NCI-H446 treated with DMSO at 0.1 percent for 48 hours (cell line): Measurements from ENCODE around the gene NOTCH3.

Source experiments
- DNase-seq: peaks from one replicate; lab custom pipeline; 2025; lab: John Stamatoyannopoulos, UW

NOTCH3 gene

DNA sequence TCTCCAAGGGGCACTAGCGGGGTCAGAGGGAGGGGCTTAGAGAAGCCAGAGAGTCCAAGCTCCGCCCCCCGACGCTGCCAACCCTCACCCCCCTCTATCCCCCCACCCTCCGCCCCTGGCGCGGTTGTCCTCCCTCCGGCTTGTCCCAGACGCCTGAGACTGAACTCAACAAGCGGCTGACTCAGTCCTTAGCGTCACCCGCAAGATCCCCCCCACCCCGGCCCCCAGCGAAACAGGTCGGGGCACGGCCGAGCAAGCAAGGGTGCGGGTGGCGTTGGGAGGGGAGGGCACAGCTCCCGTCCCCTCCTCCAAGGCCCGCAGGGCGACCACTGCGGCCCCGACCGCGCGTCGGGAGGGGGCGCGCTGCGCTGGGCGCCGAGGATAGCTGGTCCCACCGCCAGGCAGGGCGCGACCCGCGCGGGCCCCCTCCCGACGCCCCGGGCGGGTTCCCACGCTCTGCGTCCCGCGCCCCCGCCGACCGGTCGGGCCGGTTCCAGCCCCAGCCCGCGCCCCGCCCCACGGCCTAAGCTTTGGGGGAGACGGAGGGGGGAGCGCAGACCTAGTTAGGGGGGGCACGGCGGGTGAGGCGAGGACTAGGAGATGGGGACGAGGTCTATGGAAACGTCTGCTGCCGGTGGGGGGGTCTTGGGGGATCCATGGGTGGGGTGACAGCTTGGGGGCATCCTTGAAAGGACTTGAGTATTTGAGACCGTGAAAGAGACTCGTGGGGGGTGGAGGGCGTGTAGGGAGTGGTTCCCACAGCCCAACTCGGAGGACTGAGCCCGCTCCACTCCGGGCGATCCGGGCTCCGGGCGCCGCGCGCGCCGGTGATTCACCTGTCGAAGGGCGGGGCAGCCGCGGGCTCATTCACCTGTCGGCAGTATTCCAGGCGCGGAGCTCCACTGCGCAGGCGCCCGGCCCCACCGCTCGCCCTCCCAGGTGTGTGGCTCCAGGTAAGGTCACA is 5.1 kb downstream of the NOTCH3 start:
- DNase-seq: no peak

DNA sequence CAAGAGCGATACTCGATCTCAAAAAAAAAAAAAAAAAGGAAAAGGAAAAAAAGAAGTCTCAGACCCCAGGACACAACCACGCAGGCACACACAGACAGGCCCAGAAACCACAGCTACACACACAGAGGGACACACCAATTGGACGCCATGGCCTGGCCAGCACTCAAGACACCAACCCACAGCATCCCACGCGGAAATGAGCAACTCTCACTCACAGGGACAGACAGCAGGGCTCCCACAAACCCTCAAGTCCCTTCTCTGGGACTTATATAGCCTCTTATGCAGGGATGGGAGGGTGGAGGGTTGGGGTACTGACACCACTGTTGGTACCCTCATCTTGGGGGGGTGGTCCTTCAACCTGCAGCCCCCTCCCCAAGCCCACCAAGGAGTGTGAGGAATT is 5.9 kb downstream of the NOTCH3 start:
- DNase-seq: no peak

DNA sequence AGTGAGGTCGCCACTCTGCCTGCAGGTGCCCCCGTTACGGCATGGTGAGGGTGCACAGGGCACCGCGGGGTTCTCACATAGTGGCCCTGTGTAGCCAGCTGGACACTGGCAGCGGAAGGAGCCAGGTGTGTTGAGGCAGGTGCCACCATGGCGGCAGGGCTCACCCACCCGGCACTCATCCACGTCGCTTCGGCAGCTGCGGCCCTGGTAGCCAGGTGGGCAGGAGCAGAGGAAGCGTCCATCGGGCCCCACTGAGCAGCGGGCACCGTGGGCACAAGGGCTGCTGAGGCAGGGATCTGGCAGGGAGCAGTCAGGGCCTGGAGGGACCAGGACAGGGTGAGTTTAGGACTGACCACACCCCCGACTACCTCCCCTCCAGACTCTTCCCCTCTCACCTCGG is 8.8 kb downstream of the NOTCH3 start:
- no peak for DNase-seq

DNA sequence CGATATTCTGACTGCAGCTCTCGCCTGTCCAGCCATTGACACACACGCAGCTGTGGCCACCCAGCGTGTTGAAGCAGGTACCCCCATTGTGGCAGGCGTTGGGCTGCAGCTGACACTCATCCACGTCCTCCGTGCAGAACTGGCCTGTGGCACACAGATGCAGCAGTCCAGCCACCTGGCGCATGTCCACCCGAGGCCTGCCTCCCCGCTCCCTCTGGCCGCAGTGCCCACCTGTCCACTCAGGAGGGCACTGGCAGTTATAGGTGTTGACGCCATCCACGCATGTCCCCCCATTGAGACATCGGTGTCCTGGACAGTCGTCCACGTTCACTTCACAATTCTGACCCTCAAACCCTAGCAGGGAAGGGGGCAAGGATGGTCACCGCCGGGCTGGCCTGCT is 9.3 kb downstream of the NOTCH3 start:
- DNase-seq: no peak

DNA sequence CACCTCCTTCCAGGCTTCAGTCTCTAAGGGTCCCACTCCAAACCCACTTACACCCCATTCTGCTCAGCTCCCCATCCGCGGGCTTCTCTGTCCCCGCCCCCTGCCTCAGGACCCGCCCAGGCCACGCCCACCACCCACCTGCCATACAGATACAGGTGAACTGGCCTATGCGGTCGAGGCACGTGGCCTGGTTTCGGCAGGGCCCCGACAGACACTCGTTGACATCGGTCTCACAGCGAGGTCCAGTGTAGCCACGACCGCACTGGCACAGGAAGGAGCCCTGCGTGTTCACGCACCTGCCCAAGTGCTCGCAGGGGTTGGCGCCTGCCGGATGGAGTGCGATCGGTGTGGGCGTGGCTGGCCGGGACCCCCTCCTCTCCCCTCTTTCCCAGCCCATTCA is 11.9 kb downstream of the NOTCH3 start:
- no peak for DNase-seq

DNA sequence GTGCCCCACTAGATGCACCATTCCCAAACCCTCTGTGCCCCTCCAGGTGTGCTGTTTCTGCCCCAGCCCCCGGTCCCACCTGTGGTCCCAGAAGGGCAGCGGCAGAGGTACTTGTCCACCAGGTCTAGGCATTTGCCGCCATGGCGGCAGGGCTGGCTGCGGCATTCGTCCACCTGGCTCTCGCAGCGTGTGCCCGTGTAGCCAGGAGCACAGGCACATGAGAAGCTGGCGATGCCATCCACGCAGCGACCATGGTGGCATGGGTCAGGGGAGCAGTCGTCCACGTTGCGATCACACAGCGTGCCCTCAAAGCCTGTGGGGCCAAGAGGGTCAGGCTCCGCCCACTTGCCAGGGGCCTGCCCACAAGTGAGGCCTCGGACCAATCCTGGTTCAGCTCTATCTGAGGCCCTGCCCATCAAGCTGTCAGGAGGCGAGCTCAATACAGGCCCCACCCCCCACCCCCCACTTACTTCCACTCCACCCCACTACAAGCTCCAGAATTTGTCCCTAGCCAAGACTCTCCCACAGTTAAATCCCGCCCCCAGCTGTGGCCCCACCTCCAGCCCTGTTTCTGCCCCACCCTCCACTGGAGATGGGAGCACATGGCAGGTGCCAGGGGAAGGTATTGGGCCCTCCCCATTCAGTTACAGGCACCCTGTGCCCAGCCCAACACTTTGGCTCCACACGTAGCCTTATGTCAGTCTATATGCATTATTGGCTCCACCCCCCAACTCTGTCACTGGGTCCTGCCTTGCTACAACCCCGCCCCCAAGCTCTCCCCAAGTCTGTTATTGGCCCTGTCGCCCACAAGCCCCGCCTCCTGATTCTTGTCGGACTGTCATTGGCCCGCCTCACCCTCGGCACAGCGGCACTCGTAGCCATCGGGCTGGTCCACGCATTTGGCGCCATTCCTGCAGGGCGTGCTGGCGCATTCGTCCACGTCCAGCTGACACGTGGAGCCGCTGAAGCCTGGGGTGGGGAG is 13.5 kb downstream of the NOTCH3 start:
- no peak for DNase-seq

DNA sequence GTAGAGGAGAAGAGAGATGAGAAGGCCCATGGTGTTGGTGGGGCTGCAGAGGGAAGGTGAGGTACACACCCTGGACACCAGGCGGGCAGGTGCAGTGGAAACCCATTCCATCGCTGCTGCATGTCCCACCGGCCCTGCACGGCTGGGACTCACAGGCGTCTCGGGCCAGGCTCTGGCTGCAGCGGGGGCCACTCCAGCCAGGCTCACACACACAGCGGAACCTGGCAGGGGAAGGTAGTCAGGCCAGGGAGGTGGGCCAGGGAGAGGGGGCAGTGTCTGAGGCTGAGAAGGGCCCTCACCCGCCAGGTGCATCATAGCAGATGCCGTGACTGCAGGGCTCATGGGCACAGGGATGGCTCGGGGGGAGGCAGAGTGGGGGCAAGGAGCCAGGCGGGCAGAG is 15.6 kb downstream of the NOTCH3 start:
- DNase-seq: no peak

DNA sequence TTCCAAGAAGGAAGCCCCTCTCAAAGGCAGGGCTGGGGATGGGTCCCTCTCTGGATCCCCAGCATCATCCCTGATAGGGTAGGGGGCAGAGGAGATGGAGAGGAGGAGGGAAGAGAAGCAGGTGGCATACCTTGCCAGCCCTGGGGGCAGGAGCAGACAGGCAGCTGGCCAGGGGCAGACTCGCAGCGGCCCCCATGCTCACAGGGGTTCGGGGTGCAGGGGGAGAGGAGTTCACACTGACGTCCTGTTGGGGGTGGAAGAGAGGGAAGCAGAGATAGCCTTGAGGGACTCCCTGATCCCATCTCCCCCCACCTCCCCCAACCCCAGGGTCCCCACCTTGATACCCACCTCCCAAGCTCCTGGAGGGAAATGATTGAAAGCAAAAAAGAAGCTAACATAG is 16.0 kb downstream of the NOTCH3 start:
- DNase-seq: no peak

DNA sequence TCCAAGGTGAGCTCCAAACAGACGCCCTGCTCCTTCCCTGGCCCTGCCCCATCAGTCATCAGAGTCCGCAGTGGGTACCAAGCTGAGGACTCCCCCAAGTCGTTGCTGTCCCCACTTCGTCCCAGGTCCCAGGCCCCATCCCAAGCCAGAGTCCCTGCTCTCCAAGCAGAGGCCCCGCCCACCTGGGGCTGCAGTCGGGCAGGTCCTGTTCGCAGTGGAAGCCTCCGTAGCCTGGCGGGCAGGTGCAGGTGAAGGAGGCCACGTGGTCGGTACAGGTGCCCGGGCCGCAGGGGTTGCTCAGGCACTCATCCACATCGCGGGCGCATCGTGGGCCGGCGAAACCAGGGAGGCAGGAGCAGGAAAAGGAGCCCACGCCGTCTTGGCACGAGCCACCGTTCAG is 19.4 kb downstream of the NOTCH3 start:
- DNase-seq: no peak

DNA sequence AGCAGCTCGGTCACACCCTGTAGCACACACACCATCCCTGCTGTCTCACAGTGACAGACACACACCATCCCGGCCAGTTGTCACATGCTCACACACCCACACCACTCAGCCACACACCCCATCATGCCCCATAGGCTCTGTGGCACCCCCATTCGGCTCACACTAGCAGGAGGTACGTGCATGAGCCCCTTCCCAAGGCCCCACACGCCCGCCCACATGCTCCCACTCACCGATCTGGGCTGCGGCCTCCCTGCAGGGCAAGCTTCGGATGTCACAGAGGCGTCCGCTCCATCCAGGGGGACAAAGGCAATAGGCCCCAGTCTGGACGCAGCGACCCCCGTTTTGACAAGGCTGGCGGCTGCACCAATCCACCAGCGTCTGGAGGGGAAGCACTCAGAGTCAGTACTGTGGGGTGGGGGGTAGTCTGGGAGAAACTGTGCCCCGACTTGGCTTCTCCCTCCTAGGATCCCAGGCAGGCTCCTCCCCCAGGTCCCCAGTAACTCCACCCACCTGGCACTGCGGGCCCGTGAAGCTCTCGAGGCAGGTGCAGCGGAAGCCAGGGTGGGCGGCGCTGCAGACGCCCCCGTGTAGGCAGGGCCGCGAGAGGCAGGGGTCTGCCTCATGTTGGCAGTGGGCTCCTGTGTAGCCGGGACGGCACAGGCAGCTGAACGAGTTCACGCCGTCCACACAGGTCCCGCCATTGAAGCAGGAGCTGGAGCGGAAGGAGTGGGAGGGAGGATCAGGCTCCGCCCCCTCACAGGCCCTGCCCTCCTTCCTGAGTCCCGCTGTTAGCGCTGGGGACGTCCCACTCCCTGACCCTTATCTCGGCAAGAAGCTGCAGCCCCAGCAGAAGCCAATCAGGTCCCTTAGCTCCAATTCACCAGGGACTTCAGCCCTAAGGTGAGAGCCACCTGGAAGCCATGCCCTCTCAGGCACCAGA is 20.1 kb downstream of the NOTCH3 start:
- no peak for DNase-seq

DNA sequence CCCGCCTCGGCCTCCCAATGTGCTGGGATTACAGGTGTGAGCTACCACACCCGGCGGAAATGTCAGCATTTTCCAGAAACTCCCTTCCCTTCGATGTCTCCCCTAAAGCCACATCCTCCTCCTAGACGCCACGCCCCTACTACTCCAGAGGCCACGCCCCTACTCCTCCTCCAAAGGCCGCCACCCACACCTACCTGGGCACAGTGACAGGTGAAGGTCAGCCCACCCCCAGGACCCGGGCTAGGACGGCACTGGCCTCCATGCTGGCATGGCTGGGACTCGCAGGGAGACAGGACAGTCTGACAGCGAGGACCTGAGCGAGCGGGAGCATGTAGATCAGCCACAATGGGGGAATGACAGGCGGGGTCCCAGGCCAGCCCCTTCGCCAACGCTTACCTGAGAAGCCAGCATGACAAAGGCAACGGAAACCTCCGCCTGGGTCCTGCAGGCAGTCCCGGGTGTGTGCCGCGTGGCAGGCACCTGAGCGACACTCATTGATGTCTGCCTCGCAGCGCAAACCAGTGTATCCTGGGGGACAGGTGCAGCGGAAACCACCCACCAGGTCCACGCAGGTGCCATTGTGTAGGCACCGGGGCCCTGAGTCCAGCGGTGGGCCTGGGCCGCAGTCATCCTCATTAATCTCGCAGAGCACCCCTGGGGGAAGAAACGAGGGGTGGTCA is 22.0 kb downstream of the NOTCH3 start:
- no peak for DNase-seq

DNA sequence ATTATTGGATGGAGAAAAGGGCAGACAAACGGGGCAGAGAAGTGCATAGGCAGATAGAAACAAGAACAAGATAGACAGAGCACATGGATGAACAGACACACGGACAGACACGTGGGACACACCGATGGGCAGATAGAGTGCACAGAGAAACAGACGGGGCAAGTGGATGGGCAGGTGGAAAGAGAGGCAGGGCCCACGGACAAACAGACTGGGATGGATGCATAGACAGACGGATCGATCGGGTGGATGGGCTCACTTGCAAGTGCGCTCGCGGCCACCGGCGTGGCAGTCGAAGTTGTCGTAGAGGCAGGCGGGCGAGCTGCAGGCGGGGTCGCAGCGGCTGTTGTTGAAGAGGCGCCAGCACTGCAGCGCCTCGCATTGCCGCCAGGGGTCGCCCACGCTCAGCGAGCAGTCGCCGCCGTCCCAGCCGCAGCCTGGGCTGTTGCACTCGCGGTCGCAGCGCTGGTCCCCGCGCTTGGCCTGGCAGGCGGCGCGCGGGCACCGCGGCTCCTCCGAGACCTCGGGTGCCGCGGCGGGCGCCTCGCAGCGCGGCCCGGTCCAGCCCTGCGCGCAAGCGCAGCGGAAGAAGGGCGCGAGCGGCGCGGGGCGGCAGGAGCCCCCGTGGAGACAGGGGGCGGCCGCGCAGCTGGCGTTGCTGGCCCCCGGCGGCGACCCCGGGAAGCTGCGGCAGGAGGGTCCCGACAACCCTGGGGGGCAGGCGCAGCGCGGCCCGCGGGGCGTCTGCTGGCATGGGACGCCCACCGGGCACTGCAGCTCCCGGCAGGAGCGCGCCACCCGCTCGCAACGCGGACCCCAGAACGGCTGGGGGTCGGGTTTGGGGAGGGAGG is 23.3 kb downstream of the NOTCH3 start:
- DNase-seq: no peak

DNA sequence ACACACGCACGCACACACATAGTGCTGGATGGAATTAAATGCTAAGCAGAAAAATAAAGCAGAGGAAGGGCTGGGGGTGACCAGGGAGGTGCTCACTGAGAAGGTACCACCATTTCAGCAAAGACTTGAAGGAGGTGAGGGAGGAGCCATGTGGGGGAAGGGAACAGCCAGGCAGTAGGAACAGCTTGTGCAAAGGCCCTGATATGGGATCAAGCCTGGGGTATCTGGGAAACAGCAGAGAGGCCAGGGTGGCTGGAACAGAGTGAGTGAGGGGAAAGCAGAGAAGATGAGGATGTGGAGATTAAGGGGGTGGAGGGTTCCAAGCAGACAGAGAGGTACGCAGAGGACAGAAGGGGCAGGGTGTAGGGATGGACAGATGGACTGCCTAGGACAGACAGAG is 25.2 kb downstream of the NOTCH3 start:
- no peak for DNase-seq

DNA sequence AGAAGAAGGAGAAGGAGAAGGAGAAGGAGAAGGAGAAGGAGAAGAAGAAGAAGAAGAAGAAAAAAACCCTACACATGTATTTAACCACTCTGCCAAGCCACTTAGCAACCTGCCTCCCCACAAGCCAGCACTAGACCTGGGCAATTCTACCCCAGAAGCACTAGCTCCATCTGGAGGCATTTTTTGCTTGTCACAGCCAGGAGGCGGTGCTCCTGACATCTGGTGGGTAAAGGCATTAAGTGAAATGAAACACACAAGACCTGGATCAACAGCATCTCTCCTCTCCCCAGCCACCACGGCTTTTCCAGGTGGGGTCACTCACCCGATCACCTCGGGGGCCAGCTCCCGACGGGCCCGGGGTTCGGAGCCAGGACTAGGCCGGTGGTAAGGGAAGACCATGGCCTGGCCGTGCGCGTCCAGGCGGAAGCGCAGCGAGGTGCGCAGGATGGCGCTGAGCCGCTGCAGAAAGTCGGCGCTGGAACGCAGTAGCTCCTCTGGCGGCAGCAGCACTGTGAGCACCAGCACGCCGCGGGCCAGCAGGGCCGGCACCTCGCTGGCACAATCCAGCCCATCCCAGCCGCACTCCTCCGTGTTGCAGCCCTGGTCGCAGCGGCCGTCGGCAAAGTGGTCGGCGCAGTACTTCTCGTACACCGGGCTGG is 26.9 kb downstream of the NOTCH3 start:
- DNase-seq: no peak

DNA sequence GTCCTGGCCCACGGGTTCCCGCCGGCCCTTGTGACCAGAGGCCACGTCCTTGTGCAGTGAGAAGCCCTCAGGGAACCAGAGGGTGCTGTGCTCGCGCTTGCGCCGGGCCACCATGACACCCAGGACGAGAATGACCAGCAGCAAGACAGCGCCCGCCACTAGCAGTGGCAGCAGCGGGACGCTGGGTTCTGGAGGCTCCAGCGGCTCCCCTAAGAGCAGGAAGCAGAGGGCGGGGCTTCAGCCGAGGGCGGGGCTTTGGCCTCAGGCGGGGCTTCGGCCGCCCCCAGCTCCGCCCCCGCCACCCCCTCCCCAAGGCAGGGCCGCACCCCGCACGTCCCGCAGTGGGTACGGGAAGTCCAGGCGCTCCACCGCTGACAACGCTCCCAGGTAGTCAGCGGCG is 30.4 kb downstream of the NOTCH3 start:
- DNase-seq: no peak

DNA sequence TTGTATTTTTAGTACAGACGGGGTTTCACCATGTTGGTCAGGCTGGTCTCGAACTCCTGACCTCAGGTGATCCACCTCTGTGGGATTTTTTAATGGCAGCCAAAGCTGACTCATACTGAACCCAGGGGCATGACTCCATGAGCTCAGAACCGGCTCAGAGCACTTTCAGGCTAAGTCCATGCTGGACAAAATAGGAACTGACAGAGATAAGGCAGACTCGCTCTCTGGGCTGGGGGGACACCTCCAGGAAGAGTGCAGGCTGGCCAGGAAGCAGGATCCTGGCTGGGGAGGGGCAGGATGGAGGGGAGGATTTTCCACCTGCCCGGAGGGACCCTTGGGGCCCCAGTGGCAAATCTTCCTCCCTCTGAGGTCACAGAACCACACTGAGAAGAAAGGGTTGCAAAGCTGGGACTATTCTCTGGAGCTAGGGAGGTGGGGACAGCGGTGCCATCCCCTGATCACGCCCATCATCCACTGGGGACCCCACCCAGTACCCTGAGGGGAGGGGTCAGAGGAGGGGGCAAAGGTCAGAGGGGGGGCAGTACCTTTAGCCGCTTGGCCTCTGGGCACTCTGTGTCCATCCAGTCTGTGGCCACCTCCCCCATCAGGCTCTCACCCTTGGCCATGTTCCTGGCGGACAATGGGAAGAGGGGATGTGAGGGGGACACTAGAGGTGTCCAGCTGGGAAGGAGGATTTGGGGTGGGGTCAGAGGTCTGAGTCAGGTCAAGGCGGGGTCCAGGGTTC is 31.1 kb downstream of the NOTCH3 start:
- DNase-seq: no peak

DNA sequence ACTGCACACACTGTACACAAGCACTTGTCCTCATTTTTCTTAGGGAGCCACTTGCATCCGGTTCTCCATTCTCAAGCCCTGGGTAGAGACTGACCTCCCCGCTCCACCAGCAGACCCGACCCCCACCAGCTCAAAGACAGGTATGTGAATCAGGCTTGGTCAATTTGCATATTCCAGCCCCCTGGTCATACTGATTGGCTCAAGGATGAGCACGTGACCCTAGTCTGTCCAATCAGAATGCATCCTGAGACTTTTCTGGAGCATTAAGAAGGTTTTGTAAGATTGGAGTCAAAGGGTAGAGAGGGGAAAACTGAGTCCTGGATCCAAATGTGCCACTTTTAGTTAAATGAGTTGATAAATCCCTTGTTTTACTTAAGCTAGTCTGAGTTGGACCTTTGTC is 34.1 kb downstream of the NOTCH3 start:
- no peak for DNase-seq

DNA sequence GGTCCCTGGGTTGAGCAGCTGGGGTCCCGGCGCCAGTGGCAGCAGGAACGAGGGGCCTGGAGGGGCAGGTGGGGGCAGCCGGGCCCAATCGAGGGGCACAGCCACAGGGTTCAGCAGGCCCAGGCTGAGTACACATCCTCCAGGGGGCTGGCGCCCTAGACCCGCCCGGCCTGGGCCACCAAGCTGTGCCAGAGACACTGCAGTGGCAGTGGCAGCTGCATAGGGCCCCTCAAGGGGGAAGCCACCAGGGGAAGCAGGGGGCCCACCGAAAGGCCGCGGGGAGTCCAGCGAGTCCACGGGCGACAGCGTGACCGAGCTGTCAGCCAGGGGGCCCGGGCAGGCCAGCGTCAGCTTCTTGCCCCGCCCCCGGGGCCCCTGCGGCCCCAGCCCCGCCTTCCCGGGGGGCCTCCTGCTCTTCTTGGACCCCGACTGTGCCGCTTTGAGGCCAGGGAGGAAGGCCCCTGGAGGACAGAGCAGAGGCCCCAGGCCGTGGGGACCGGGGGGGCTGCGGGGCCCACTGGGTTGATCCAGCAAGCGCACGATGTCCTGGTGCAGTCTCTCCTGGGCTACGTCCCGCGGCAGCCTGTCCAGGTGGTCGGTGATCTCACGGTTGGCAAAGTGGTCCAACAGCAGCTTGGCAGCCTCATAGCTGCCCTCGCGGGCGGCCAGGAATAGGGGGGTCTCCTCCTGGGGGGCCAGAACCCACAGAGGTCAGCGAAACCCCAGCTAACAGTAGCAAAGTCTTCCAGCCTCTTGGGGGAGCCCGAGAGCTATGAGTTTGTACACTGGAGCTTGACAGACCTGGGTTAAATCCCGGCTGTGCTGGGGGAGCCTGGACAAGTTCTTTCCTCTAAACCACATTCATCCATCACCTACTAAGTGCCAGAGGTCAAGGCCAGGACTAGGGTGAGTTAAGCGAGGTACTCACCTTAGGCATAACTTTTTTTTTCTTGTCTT is 39.5 kb downstream of the NOTCH3 start:
- peak; percentile 30 for DNase-seq
